HL-60 (cell line): ENCODE results near the gene CPLANE1.

Experiments
- DNase-seq, 2 experiments: peaks; one replicate each; pipeline ENCODE4 v3.0.0-alpha.2; 2010 to 2020; ENCODE audit warnings: low read depth in 1 of 2, low spot score in 1 of 2
- H3K27ac ChIP-seq: fragments of 250-450 bp; sonication (Bioruptor Pico); replicated peaks from 2 replicates; pipeline ENCODE4 v1.5.1; 2020; ENCODE audit warnings: mild to moderate bottlenecking, moderate library complexity
- H3K27me3 ChIP-seq: fragments of 250-450 bp; sonication (Bioruptor Pico); 2 replicates; pipeline ENCODE4 v1.5.1; 2021; ENCODE audit warnings: mild to moderate bottlenecking, moderate library complexity; ENCODE audit not compliant: insufficient read depth, poor library complexity, severe bottlenecking
- H3K4me3 ChIP-seq: replicated peaks from 2 replicates; pipeline ENCODE4 v1.5.1; 2011; ENCODE audit warnings: mild to moderate bottlenecking, control low read depth, low read length; ENCODE audit not compliant: insufficient read depth
- CTCF ChIP-seq: IDR thresholded peaks from one replicate; pipeline ENCODE4 v1.5.1; 2011; ENCODE audit warnings: low read length, control low read depth, inconsistent platforms; ENCODE audit not compliant: insufficient read depth
- GABPA ChIP-seq: IDR thresholded peaks from 2 replicates; pipeline ENCODE4 v1.6.1; 2012; ENCODE audit warnings: low read depth
- POLR2AphosphoS5 ChIP-seq: IDR thresholded peaks from 2 replicates; pipeline ENCODE4 v1.6.1; 2012; ENCODE audit warnings: low read depth
- REST ChIP-seq: IDR thresholded peaks from 2 replicates; pipeline ENCODE4 v1.6.1; 2012; ENCODE audit warnings: low read depth; ENCODE audit not compliant: insufficient replicate concordance
- SPI1 ChIP-seq: IDR thresholded peaks from 2 replicates; pipeline ENCODE4 v1.6.1; 2012; ENCODE audit warnings: low read depth, mild to moderate bottlenecking, borderline replicate concordance

CPLANE1 gene

GRCh38 chr5:37212096-37212495, 37.1 kb downstream of the CPLANE1 start:
- no peak for TF ChIP-seq GABPA
- no peak for TF ChIP-seq SPI1
- no peak for TF ChIP-seq REST
- TF ChIP-seq CTCF, result no peak
- no peak for TF ChIP-seq POLR2AphosphoS5
- Histone ChIP-seq H3K27ac (no peak overlapping the region), H3K4me3 (no peak overlapping the region), H3K27me3 (no peaks in the 10 kb centered on the region)
- DNase-seq, result no peak

- TF ChIP-seq CTCF (no peak), POLR2AphosphoS5 (no peak), SPI1 (no peak), REST (no peak), GABPA (no peak)
- H3K27me3 ChIP-seq, result no peaks in the 10 kb centered on the region
- H3K27ac ChIP-seq, result no peak overlapping the region
- no peak overlapping the region for H3K4me3 ChIP-seq
- no peak for DNase-seq
Observed at GRCh38 chr5:37211661-37212060, 37.5 kb downstream of the CPLANE1 start.

GRCh38 chr5:37208883-37209797, 40.0 kb downstream of the CPLANE1 start:
- H3K27me3 ChIP-seq, result no peaks in the 10 kb centered on the region
- H3K27ac ChIP-seq, result no peak overlapping the region
- no peak for DNase-seq
- no peak overlapping the region for H3K4me3 ChIP-seq
- TF ChIP-seq CTCF (no peak), POLR2AphosphoS5 (no peak), SPI1 (no peak), REST (no peak), GABPA (no peak)
